ENCODE data around the gene ERBB4. TPM values are rescaled to one million over a fixed set of nuclear protein-coding genes. Genes with fewer than 3 reads are reported as not detected.

The ERBB4 gene
- total and polyA plus RNA-seq, 2 of the 8 experiments (the other 6 are each of a cell fraction or from before 2014, with no cell fraction given), result 0.34 to 1.3 TPM

DNA sequence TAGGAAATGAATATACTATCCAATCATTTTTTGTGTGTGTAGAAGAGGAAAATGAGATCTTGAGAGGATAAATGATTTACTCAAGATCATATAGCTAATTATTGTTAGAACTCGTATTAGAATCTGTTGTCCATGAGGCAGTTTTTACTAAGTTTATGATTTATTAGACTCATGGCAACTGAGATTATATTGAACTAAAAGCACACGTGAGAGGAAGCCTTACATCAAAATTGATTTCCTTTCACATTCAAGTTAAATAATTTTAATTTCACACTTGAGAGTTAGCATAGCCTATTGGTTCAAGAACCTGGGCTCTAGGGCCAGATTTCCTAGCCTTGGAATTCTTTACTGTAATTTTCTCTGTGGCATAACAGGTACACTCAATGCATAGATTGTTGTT is 552.3 kb downstream of the ERBB4 start:
- Histone ChIP-seq H3K4me2 (ENCODE audit: insufficient read depth in 1 of 2, low read depth in 2 of 2, low read length in 2 of 2) (no peak overlapping the region), H3K9me3 (ENCODE audit: insufficient read depth in 2 of 2, low read depth in 1 of 2, low read length in 1 of 2) (no peaks in the 10 kb centered on the region), H2BK120ac (replicated peaks; ENCODE audit: low read depth, low read length) (no peak overlapping the region), H3K14ac (ENCODE audit: insufficient read length) (no peak overlapping the region), H2BK12ac (ENCODE audit: low read depth, low read length) (no peak overlapping the region), H2AK5ac (ENCODE audit: low read depth, low read length) (no peak overlapping the region), H3K4ac (replicated peaks; ENCODE audit: insufficient read length, low read depth, low read length) (no peak overlapping the region), H3K18ac (ENCODE audit: extremely low read depth, low read length) (no peak overlapping the region), H3K4me3 (ENCODE audit: extremely low read depth in 1 of 4, insufficient read depth in 2 of 4, low read depth in 3 of 4, low read length in 4 of 4) (no peak overlapping the region), H3K27ac (ENCODE audit: low read depth, low read length) (no peak overlapping the region), H2BK5ac (ENCODE audit: low read depth, low read length) (no peak overlapping the region), H3K9ac (replicated peaks in 1 of 4; ENCODE audit: extremely low read depth in 1 of 4, low read depth in 3 of 4, low read length in 3 of 4) (no peak overlapping the region), H3K79me2 (ENCODE audit: control insufficient read depth in 1 of 2, insufficient read depth in 2 of 2, low read length in 2 of 2) (no peaks in the 10 kb centered on the region), H4K5ac (ENCODE audit: insufficient read length, low read depth, low read length) (no peak overlapping the region), H4K20me1 (replicated peaks in 1 of 2; ENCODE audit: control insufficient read depth in 1 of 2, insufficient read depth in 2 of 2, low read length in 2 of 2) (no peaks in the 10 kb centered on the region), H2BK15ac (ENCODE audit: low read length) (no peak overlapping the region), H3K23me2 (ENCODE audit: low read depth, low read length) (no peaks in the 10 kb centered on the region; the same call in 1 of the 2 replicates), H3K79me1 (ENCODE audit: low read depth, low read length) (no peaks in the 10 kb centered on the region), H3K27me3 (replicated peaks in 1 of 4; ENCODE audit: control insufficient read depth in 3 of 4, extremely low read depth in 1 of 4, insufficient read depth in 3 of 4, low read length in 3 of 4) (no peaks in the 10 kb centered on the region), H4K91ac (replicated peaks; ENCODE audit: insufficient read length, low read length) (no peak overlapping the region), H3K36me3 (ENCODE audit: control insufficient read depth in 2 of 4, insufficient read depth in 4 of 4, low read length in 3 of 4) (no peaks in the 10 kb centered on the region), H2AFZ (ENCODE audit: low read length) (no peak overlapping the region), H3K4me1 (replicated peaks in 1 of 4; ENCODE audit: control insufficient read depth in 3 of 4, insufficient read depth in 4 of 4, low read length in 3 of 4) (no peaks in the 10 kb centered on the region), H3K23ac (ENCODE audit: insufficient read length) (no peak overlapping the region), H4K8ac (ENCODE audit: extremely low read depth, insufficient read depth, low read length) (no peak overlapping the region), H3K56ac (replicated peaks; ENCODE audit: insufficient read length, low read depth, low read length) (no peak overlapping the region), H2BK20ac (ENCODE audit: low read length) (no peak overlapping the region)
- 61% methylated on average over 2 of the region's 2 CpGs; no CpG with 5 or more reads in 1 of the 2 experiments for WGBS, 2 experiments (ENCODE audit: extremely low coverage in 1 of 2, insufficient coverage in 1 of 2, insufficient read length in 1 of 2, insufficient replicate concordance in 2 of 2, low coverage in 1 of 2, low lambda C conversion rate in 2 of 2, missing lambda C conversion rate in 1 of 2)
- ChIA-PET CTCF (ENCODE audit: partially characterized antibody) (no interaction called here), POLR2A (ENCODE audit: partially characterized antibody) (no interaction called here)
- DNase-seq (ENCODE audit: low read depth in 1 of 2, low spot score in 2 of 2) (no peak), FAIRE-seq (no peak)
- no peak for TF ChIP-seq TCF12 (IDR thresholded peaks at IDR 0.05; ENCODE audit: low read depth, low read length)
- TF ChIP-seq E2F6 (IDR thresholded peaks at IDR 0.05), result no peak
- TF ChIP-seq SUZ12 (IDR thresholded peaks at IDR 0.05; ENCODE audit: low read length), result no peak
- no peak for TF ChIP-seq SRF (IDR thresholded peaks at IDR 0.05; ENCODE audit: low read depth, low read length)
- TF ChIP-seq NANOG (IDR thresholded peaks at IDR 0.05; ENCODE audit: insufficient read depth, low read depth, low read length, poor library complexity, severe bottlenecking), result no peak
- TF ChIP-seq EZH2 (IDR thresholded peaks at IDR 0.05; ENCODE audit: low read depth, low read length, severe bottlenecking), result no peak
- TF ChIP-seq HDAC2 (IDR thresholded peaks at IDR 0.05; ENCODE audit: borderline replicate concordance in 1 of 2, low read depth in 2 of 2, low read length in 2 of 2), result no peak
- TF ChIP-seq CHD2 (IDR thresholded peaks at IDR 0.05; ENCODE audit: low read length), result no peak
- no peak for TF ChIP-seq RAD21 (IDR thresholded peaks at IDR 0.05 in 1 of 2, conservative IDR thresholded peaks at IDR 0.05 in 1 of 2; ENCODE audit: low read depth in 2 of 2, low read length in 2 of 2)
- no peak for TF ChIP-seq CHD1 (IDR thresholded peaks at IDR 0.05; ENCODE audit: low read depth, low read length)
- TF ChIP-seq MAFK (IDR thresholded peaks at IDR 0.05; ENCODE audit: low read depth, low read length), result no peak
- no peak for TF ChIP-seq FOSL1 (IDR thresholded peaks at IDR 0.05; ENCODE audit: insufficient read depth, low read depth, low read length)
- TF ChIP-seq BRCA1 (IDR thresholded peaks at IDR 0.05; ENCODE audit: low read depth, low read length), result no peak
- no peak for TF ChIP-seq ZNF274 (IDR thresholded peaks at IDR 0.05; ENCODE audit: borderline replicate concordance, extremely low read depth, low read length)
